Measurements from ENCODE around the gene ADAMTS4.

The ADAMTS4 gene

DNA sequence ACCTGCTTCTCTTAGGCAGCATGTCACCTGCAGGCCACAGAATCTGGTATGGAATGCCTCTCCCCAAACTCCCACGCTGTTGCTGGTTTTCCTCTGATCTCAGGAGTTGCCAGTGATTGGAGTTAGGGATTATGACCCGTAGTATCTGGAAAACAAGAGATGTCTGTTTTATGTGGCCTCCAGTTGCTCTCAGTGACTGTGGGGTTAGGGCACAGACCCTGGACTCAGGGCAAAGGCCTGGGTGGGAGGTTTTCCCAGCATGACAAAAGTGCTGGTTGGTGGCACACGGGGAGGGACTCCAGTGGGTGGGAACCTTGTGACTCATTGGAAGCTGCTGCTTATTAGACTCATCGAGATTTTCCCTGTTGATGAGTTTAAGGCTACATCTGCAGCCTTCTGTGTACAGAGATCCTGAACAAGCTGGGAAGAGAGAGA, 39.2 kb upstream of the ADAMTS4 start, which contains the start of gene NR1I3:
Gene NR1I3 (minus strand): TSS at position 165 of the 435 bp plus-strand sequence. CDS start 1,638 bp downstream, outside the sequence.
- Histone ChIP-seq H3K36me3 (replicated peaks; ENCODE audit: low read depth, low read length) (no peaks in the 10 kb centered on the region), H3K79me2 (ENCODE audit: low read length) (no peaks in the 10 kb centered on the region), H4K20me1 (ENCODE audit: insufficient read depth, low read length) (no peaks in the 10 kb centered on the region), H3K4me2 (ENCODE audit: low read length) (no peak within 1 kb of the TSS), H3K9ac (ENCODE audit: low read length) (no peak within 1 kb of the TSS), H3K27me3 (ENCODE audit: low read depth, low read length) (peaks cover 8% of the 10 kb centered on the region; the same call in 1 of the 2 replicates), H3K4me3 (ENCODE audit: low read length) (no peak within 1 kb of the TSS), H3K4me1 (ENCODE audit: low read length) (peaks cover 8% of the 10 kb centered on the region; the same call in 1 of the 2 replicates), H2AFZ (ENCODE audit: low read depth, low read length) (no peak within 1 kb of the TSS), H3K27ac (ENCODE audit: low read length) (no peak within 1 kb of the TSS), H3K9me3 (ENCODE audit: insufficient read depth, low read length) (no peaks in the 10 kb centered on the region)
- TF ChIP-seq, protein P1, sequence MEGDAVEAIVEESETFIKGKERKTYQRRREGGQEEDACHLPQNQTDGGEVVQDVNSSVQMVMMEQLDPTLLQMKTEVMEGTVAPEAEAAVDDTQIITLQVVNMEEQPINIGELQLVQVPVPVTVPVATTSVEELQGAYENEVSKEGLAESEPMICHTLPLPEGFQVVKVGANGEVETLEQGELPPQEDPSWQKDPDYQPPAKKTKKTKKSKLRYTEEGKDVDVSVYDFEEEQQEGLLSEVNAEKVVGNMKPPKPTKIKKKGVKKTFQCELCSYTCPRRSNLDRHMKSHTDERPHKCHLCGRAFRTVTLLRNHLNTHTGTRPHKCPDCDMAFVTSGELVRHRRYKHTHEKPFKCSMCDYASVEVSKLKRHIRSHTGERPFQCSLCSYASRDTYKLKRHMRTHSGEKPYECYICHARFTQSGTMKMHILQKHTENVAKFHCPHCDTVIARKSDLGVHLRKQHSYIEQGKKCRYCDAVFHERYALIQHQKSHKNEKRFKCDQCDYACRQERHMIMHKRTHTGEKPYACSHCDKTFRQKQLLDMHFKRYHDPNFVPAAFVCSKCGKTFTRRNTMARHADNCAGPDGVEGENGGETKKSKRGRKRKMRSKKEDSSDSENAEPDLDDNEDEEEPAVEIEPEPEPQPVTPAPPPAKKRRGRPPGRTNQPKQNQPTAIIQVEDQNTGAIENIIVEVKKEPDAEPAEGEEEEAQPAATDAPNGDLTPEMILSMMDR (IDR thresholded peaks at IDR 0.05; ENCODE audit: low read depth, low read length): no peak
- no peak for TF ChIP-seq EZH2phosphoT487 (IDR thresholded peaks at IDR 0.05; ENCODE audit: low read depth)

- Histone ChIP-seq H3K4me3 (ENCODE audit: low read length) (no peak overlapping the region), H3K27me3 (ENCODE audit: low read depth, low read length) (peaks cover 8% of the 10 kb centered on the region; the same call in 1 of the 2 replicates), H3K4me2 (ENCODE audit: low read length) (no peak overlapping the region), H3K27ac (ENCODE audit: low read length) (no peak overlapping the region), H4K20me1 (ENCODE audit: insufficient read depth, low read length) (no peaks in the 10 kb centered on the region), H3K9ac (ENCODE audit: low read length) (no peak overlapping the region), H3K9me3 (ENCODE audit: insufficient read depth, low read length) (no peaks in the 10 kb centered on the region), H2AFZ (ENCODE audit: low read depth, low read length) (no peak overlapping the region), H3K79me2 (ENCODE audit: low read length) (no peaks in the 10 kb centered on the region), H3K36me3 (replicated peaks; ENCODE audit: low read depth, low read length) (no peaks in the 10 kb centered on the region), H3K4me1 (ENCODE audit: low read length) (no peaks in the 10 kb centered on the region)
- TF ChIP-seq EZH2phosphoT487 (IDR thresholded peaks at IDR 0.05; ENCODE audit: low read depth): no peak
- TF ChIP-seq, protein P1 (IDR thresholded peaks at IDR 0.05; ENCODE audit: low read depth, low read length): no peak
Measured at GRCh38 chr1:161235957-161236775, 37.3 kb upstream of the ADAMTS4 start.

DNA sequence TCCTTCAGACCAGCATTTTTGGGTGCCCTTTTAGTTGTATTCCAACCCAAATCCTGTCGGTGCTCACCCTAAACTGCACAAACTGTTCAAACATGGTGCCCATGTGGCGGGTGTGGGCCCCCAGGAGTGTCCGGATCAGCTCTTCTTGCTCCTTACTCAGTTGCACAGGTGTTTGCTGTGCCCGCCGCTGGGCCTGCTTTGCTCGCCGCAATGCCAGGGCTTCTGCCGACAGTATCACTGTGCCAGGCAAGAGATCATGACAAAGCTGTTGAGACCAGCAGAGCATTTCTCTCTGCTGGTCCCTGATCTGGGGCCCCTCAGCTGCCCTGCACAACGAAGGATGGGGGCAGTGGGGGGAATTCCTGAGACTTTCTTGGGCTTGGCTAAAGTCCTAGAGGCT, 34.2 kb upstream of the ADAMTS4 start:
- H3K27ac ChIP-seq (ENCODE audit: low read length): no peak overlapping the region
- H3K9me3 ChIP-seq (ENCODE audit: insufficient read depth, low read length): no peaks in the 10 kb centered on the region
- peaks cover 7% of the 10 kb centered on the region for H3K36me3 ChIP-seq (replicated peaks; ENCODE audit: low read depth, low read length)
- H3K79me2 ChIP-seq (ENCODE audit: low read length): no peaks in the 10 kb centered on the region
- peaks cover 8% of the 10 kb centered on the region; the same call in 1 of the 2 replicates for H3K27me3 ChIP-seq (ENCODE audit: low read depth, low read length)
- TF ChIP-seq EZH2phosphoT487 (IDR thresholded peaks at IDR 0.05; ENCODE audit: low read depth): no peak
- TF ChIP-seq, protein P1 (IDR thresholded peaks at IDR 0.05; ENCODE audit: low read depth, low read length): no peak
- H3K4me1 ChIP-seq (ENCODE audit: low read length): no peaks in the 10 kb centered on the region
- no peaks in the 10 kb centered on the region for H4K20me1 ChIP-seq (ENCODE audit: insufficient read depth, low read length)
- H2AFZ ChIP-seq (ENCODE audit: low read depth, low read length): no peak overlapping the region
- H3K4me2 ChIP-seq (ENCODE audit: low read length): no peak overlapping the region
- H3K9ac ChIP-seq (ENCODE audit: low read length): no peak overlapping the region
- no peak overlapping the region for H3K4me3 ChIP-seq (ENCODE audit: low read length)

DNA sequence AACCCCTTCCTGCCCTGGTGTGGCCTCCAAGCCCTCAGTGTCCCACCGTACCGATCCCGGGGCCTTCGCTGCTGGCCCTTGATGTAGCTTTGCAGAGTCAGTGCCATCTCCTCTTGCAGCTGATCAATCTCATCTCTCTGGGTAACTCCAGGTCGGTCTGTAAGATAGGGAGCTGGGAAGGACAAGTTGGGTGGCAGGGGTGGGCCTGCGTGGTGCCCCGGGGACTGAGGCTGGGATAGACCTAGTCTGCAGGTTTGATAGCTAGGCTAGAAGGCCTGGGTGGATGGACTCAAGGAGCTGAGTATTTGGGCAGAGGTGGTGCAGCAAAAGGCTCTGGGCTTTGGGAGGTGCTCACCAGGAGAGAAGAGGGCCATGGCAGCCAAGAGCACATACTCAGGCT, 31.9 kb upstream of the ADAMTS4 start:
- Histone ChIP-seq H3K27me3 (ENCODE audit: low read depth, low read length) (peaks cover 3% of the 10 kb centered on the region; the same call in 1 of the 2 replicates), H3K27ac (ENCODE audit: low read length) (no peak overlapping the region), H3K4me1 (ENCODE audit: low read length) (peaks cover 15% of the 10 kb centered on the region), H3K36me3 (replicated peaks; ENCODE audit: low read depth, low read length) (peaks cover 7% of the 10 kb centered on the region), H3K9ac (ENCODE audit: low read length) (no peak overlapping the region), H3K4me2 (ENCODE audit: low read length) (no peak overlapping the region), H4K20me1 (ENCODE audit: insufficient read depth, low read length) (no peaks in the 10 kb centered on the region), H2AFZ (ENCODE audit: low read depth, low read length) (no peak overlapping the region), H3K4me3 (ENCODE audit: low read length) (no peak overlapping the region), H3K79me2 (ENCODE audit: low read length) (peaks cover 6% of the 10 kb centered on the region; the same call in 1 of the 2 replicates), H3K9me3 (ENCODE audit: insufficient read depth, low read length) (no peaks in the 10 kb centered on the region)
- TF ChIP-seq EZH2phosphoT487 (IDR thresholded peaks at IDR 0.05; ENCODE audit: low read depth): no peak
- TF ChIP-seq, protein P1 (IDR thresholded peaks at IDR 0.05; ENCODE audit: low read depth, low read length): no peak

All from OCI-LY3 (cell line).